HG03571 (cell line): ENCODE data around the gene GINS2.

Source experiments
- ATAC-seq: cut with Tn5 transposase; IDR thresholded peaks from one replicate; pipeline ENCODE4 v1.9.1; 2021; ENCODE audit not compliant: unreplicated experiment

GINS2 gene

GRCh38 chr16:85668676-85669424, 19.9 kb downstream of the GINS2 start:
- no peak for ATAC-seq

- ATAC-seq = no peak
These were observed 20.8 kb downstream of the GINS2 start for GRCh38 chr16:85667841-85668413.

GRCh38 chr16:85667261-85667660, 21.5 kb downstream of the GINS2 start:
- no peak for ATAC-seq

- no peak for ATAC-seq
These were observed 22.8 kb downstream of the GINS2 start for GRCh38 chr16:85665929-85666328.

GRCh38 chr16:85665373-85665740, 23.4 kb downstream of the GINS2 start:
- no peak for ATAC-seq

- ATAC-seq = no peak
These were observed 24.0 kb downstream of the GINS2 start for GRCh38 chr16:85664580-85665372.

- no peak for ATAC-seq
These were observed 24.8 kb downstream of the GINS2 start for GRCh38 chr16:85663891-85664321.

- no peak for ATAC-seq
These were observed 25.6 kb downstream of the GINS2 start for GRCh38 chr16:85662976-85663830.

GRCh38 chr16:85662482-85662812, 26.3 kb downstream of the GINS2 start:
- no peak for ATAC-seq

- ATAC-seq = no peak
These were observed 26.8 kb downstream of the GINS2 start for GRCh38 chr16:85661740-85662481.

GRCh38 chr16:85660843-85661739, 27.7 kb downstream of the GINS2 start:
- ATAC-seq = no peak

GRCh38 chr16:85659805-85660511, 28.8 kb downstream of the GINS2 start:
- no peak for ATAC-seq

GRCh38 chr16:85659336-85659735, 29.4 kb downstream of the GINS2 start:
- ATAC-seq = no peak

- ATAC-seq = no peak
These were observed 30.0 kb downstream of the GINS2 start for GRCh38 chr16:85658504-85659326.

GRCh38 chr16:85657996-85658395, 30.8 kb downstream of the GINS2 start:
- no peak for ATAC-seq

- no peak for ATAC-seq
These were observed 31.5 kb downstream of the GINS2 start for GRCh38 chr16:85657267-85657650.

- no peak for ATAC-seq
These were observed 32.1 kb downstream of the GINS2 start for GRCh38 chr16:85656351-85657266.
